HEK293 (cell line): Measurements from ENCODE around the gene KLHL40.

Experiments
- ZBTB20 ChIP-seq: fragments of 450-650 bp; formaldehyde crosslinking; IDR thresholded peaks from 2 replicates; pipeline ENCODE4 v1.5.1; 2016; ENCODE audit warnings: missing biosample characterization, missing genetic modification characterization
- ZBTB21 ChIP-seq: fragments of 450-650 bp; formaldehyde crosslinking; IDR thresholded peaks from 2 replicates; pipeline ENCODE4 v1.5.1; 2017; ENCODE audit warnings: missing biosample characterization, missing genetic modification characterization
- ZNF132 ChIP-seq: fragments of 450-650 bp; formaldehyde crosslinking; IDR thresholded peaks from 2 replicates; pipeline ENCODE4 v1.5.1; 2017; ENCODE audit warnings: missing biosample characterization, missing genetic modification characterization, borderline replicate concordance
- ZNF175 ChIP-seq: fragments of 450-650 bp; formaldehyde crosslinking; IDR thresholded peaks from 2 replicates; pipeline ENCODE4 v1.5.1; 2016; ENCODE audit warnings: missing biosample characterization, missing genetic modification characterization
- ZNF292 ChIP-seq: fragments of 450-650 bp; formaldehyde crosslinking; IDR thresholded peaks from 2 replicates; pipeline ENCODE4 v1.5.1; 2016; ENCODE audit warnings: low read depth, missing biosample characterization, missing genetic modification characterization, borderline replicate concordance
- ZNF768 ChIP-seq: fragments of 450-650 bp; formaldehyde crosslinking; IDR thresholded peaks from 2 replicates; pipeline ENCODE4 v1.5.1; 2018; ENCODE audit warnings: missing biosample characterization, mild to moderate bottlenecking, missing genetic modification characterization
- ZNF792 ChIP-seq: fragments of 450-650 bp; formaldehyde crosslinking; IDR thresholded peaks from 2 replicates; pipeline ENCODE4 v1.5.1; 2016; ENCODE audit warnings: missing biosample characterization, missing genetic modification characterization
- TF ChIP-seq, protein P1 (sequence below): fragments of 450-650 bp; formaldehyde crosslinking; IDR thresholded peaks from 2 replicates; pipeline ENCODE4 v1.5.1; 2017; ENCODE audit warnings: missing biosample characterization, missing genetic modification characterization
- TF ChIP-seq, protein P2 (sequence below): fragments of 450-650 bp; formaldehyde crosslinking; IDR thresholded peaks from 2 replicates; pipeline ENCODE4 v1.5.1; 2016; ENCODE audit warnings: missing biosample characterization, missing genetic modification characterization

DNA sequence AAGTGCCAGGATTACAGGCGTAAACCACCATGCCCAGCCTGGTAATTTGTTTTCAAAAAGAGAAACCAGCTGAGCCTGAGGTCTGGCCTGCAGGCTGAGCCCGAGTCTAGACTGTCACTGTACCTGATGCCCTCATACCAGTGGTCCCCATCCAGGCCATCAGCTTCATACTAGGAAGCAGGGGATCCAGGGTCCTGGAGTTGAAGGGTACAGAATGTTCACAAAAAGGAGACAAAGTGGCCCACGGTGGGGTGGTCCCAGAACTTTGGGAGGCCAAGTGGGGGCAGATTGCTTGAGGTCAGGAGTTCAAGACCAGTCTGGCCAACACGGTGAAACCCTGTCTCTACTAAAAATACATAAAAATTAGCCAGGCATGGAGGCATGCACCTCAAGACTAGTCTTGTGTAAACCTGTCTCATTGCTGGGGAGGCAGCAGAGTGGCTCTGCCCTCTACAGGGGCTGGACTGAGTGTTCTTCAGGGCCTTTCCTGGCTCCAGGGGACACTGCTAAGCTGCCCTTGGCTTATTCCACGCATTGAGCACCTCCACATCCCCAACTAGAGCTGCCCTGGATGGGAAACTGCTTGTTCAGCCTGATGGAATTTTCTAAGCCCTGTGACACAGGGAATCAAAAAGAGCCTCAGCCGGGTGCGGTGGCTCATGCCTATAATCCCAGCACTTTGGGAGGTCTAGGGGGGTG lies 25.1 kb downstream of the KLHL40 start:
- no peak for TF ChIP-seq ZNF792
- TF ChIP-seq ZNF768 (tag by site-specific recombination), result no peak
- TF ChIP-seq, protein P1, sequence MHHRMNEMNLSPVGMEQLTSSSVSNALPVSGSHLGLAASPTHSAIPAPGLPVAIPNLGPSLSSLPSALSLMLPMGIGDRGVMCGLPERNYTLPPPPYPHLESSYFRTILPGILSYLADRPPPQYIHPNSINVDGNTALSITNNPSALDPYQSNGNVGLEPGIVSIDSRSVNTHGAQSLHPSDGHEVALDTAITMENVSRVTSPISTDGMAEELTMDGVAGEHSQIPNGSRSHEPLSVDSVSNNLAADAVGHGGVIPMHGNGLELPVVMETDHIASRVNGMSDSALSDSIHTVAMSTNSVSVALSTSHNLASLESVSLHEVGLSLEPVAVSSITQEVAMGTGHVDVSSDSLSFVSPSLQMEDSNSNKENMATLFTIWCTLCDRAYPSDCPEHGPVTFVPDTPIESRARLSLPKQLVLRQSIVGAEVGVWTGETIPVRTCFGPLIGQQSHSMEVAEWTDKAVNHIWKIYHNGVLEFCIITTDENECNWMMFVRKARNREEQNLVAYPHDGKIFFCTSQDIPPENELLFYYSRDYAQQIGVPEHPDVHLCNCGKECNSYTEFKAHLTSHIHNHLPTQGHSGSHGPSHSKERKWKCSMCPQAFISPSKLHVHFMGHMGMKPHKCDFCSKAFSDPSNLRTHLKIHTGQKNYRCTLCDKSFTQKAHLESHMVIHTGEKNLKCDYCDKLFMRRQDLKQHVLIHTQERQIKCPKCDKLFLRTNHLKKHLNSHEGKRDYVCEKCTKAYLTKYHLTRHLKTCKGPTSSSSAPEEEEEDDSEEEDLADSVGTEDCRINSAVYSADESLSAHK (tag by site-specific recombination), result no peak
- TF ChIP-seq ZNF292 (tag by site-specific recombination), result no peak
- TF ChIP-seq ZBTB21 (tag by site-specific recombination), result no peak
- TF ChIP-seq, protein P2, sequence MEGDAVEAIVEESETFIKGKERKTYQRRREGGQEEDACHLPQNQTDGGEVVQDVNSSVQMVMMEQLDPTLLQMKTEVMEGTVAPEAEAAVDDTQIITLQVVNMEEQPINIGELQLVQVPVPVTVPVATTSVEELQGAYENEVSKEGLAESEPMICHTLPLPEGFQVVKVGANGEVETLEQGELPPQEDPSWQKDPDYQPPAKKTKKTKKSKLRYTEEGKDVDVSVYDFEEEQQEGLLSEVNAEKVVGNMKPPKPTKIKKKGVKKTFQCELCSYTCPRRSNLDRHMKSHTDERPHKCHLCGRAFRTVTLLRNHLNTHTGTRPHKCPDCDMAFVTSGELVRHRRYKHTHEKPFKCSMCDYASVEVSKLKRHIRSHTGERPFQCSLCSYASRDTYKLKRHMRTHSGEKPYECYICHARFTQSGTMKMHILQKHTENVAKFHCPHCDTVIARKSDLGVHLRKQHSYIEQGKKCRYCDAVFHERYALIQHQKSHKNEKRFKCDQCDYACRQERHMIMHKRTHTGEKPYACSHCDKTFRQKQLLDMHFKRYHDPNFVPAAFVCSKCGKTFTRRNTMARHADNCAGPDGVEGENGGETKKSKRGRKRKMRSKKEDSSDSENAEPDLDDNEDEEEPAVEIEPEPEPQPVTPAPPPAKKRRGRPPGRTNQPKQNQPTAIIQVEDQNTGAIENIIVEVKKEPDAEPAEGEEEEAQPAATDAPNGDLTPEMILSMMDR (tag by site-specific recombination), result no peak
- no peak for TF ChIP-seq ZNF132 (tag by site-specific recombination)
- no peak for TF ChIP-seq ZBTB20
- TF ChIP-seq ZNF175 (tag by site-specific recombination), result no peak
